ENCODE results near the gene ANKRD65.

- TF ChIP-seq POLR2A (IDR thresholded peaks at IDR 0.05; ENCODE audit: low read depth, low read length) (no peak), POLR2AphosphoS5 (IDR thresholded peaks at IDR 0.05; ENCODE audit: insufficient read depth, low read depth, low read length) (no peak)
- TF ChIP-seq, protein P1, sequence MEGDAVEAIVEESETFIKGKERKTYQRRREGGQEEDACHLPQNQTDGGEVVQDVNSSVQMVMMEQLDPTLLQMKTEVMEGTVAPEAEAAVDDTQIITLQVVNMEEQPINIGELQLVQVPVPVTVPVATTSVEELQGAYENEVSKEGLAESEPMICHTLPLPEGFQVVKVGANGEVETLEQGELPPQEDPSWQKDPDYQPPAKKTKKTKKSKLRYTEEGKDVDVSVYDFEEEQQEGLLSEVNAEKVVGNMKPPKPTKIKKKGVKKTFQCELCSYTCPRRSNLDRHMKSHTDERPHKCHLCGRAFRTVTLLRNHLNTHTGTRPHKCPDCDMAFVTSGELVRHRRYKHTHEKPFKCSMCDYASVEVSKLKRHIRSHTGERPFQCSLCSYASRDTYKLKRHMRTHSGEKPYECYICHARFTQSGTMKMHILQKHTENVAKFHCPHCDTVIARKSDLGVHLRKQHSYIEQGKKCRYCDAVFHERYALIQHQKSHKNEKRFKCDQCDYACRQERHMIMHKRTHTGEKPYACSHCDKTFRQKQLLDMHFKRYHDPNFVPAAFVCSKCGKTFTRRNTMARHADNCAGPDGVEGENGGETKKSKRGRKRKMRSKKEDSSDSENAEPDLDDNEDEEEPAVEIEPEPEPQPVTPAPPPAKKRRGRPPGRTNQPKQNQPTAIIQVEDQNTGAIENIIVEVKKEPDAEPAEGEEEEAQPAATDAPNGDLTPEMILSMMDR (IDR thresholded peaks at IDR 0.05; ENCODE audit: extremely low read depth in 1 of 2, insufficient read depth in 1 of 2, low read depth in 1 of 2, low read length in 2 of 2), result no peak
These were observed 40.7 kb upstream of the ANKRD65 start for GRCh38 chr1:1461721-1462317.
